ENCODE results near the gene RBM42. TPM values are rescaled to one million over a fixed set of nuclear protein-coding genes. Genes with fewer than 3 reads are reported as not detected.
A peak's percentile ranks its signal among the peaks of the same experiment; 100 is the strongest.

The RBM42 gene
- total and polyA plus RNA-seq, 2 of the 13 experiments (the other 11 are each of a cell fraction or from before 2014, with no cell fraction given): 27.2 to 55.3 TPM

- TF ChIP-seq TFDP2 (CRISPR knock-in tag; IDR thresholded peaks at IDR 0.05): peak; percentile 96
- TF ChIP-seq CSRNP1 (CRISPR knock-in tag; IDR thresholded peaks at IDR 0.05): 0 out of 2 replicates have a peak, but pooled peaks have one; percentile 49
- TF ChIP-seq CBFB (CRISPR knock-in tag; IDR thresholded peaks at IDR 0.05): peak; percentile 59; the same call in 1 of the 2 replicates
- TF ChIP-seq POLR2G (IDR thresholded peaks at IDR 0.05; ENCODE audit: low read depth, low read length): peak; percentile 69
- 0 out of 2 replicates have a peak, but pooled peaks have one; percentile 59 for TF ChIP-seq ARNT2 (CRISPR knock-in tag; IDR thresholded peaks at IDR 0.05; ENCODE audit: low read depth)
- TF ChIP-seq HNRNPLL (IDR thresholded peaks at IDR 0.05; ENCODE audit: low read depth, low read length, poor library complexity, severe bottlenecking): peak; percentile 80
- TF ChIP-seq ZBTB7B (CRISPR knock-in tag; IDR thresholded peaks at IDR 0.05): 0 out of 2 replicates have a peak, but pooled peaks have one; percentile 39
- no peak for TF ChIP-seq HNRNPUL1 (IDR thresholded peaks at IDR 0.05; ENCODE audit: low read depth, low read length)
- TF ChIP-seq HMGXB4 (CRISPR knock-in tag; IDR thresholded peaks at IDR 0.05; ENCODE audit: borderline replicate concordance in 1 of 2, low read depth in 1 of 2): peak; percentile 78 to 84; a peak in 3 of 4 replicates
- no peak for TF ChIP-seq SSRP1 (CRISPR knock-in tag; IDR thresholded peaks at IDR 0.05)
- TF ChIP-seq RXRB (CRISPR knock-in tag; IDR thresholded peaks at IDR 0.05; ENCODE audit: borderline replicate concordance): peak; percentile 48; the same call in 1 of the 2 replicates
- TF ChIP-seq E2F1 (CRISPR knock-in tag; IDR thresholded peaks at IDR 0.05): peak; percentile 91
- no peak for TF ChIP-seq SP5 (CRISPR knock-in tag; IDR thresholded peaks at IDR 0.05; ENCODE audit: borderline replicate concordance, low read depth)
- TF ChIP-seq KAT8 (CRISPR knock-in tag; IDR thresholded peaks at IDR 0.05): peak; percentile 97
- TF ChIP-seq ZNF232 (CRISPR knock-in tag; IDR thresholded peaks at IDR 0.05; ENCODE audit: borderline replicate concordance): peak; percentile 23; the same call in 1 of the 2 replicates
- TF ChIP-seq HNRNPH1 (optimal IDR thresholded peaks at IDR 0.05; ENCODE audit: low read depth, low read length): no peak
- TF ChIP-seq TMF1 (CRISPR knock-in tag; IDR thresholded peaks at IDR 0.05; ENCODE audit: low read depth): no peak
- 0 out of 2 replicates have a peak, but pooled peaks have one; percentile 31 for TF ChIP-seq ZNF770 (CRISPR knock-in tag; IDR thresholded peaks at IDR 0.05)
These were observed 16.1 kb upstream of the RBM42 start, which contains the start of gene HAUS5 (continued) for GRCh38 chr19:35612559-35613321.
